ENCODE data around the gene FOXN3.
"Not testable (repeated sequence)": the region's sequence is repeated elsewhere in the genome, so short reads cannot be mapped to it uniquely, and the experiment has no call there.

Gene FOXN3

DNA sequence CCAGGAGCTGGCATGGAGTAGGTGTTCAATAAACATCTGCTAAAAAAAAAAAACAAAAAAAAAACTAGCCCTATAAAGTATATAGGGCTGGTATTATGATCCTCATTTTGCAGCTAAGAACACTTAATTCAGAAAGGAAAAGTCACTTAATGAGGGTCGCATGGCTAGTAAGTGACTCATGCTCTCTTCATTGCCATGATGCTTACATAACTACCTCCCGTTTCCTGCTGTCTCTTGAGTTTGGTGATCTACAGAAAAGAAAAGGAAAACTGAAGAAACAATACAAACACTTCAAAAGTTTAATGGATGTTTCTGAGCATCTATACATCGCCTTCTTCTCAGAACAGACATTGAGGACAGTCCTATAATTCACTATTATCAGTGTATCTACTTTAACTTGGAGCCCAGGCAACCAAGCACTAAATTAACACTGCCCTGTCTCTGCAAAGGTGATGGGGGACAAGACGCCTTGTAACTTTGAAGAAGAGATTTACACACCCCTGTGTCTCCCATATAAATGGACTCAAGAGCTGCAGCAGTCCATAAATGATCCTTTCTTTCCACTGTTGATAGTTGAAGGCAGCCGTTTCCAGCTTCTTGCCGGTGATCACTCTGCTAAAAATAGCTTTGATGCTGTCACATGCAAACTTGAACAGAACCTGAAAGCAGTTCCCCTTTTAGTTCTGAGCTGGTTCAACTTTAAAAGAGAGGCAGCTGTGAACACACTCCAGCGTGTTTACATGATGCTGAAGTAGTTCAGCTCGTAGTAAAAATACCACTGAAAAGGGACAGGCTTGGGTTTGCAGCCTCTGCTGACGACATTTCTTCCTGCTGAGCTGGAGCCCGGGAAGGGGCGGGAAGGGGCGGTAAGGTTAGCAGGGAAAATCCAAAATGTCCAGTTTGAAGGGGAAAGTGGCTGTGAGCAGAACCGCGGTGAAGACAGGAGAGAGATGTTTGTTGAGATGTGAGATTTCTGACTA lies 113.3 kb downstream of the FOXN3 start:
- no peak for DNase-seq (ENCODE audit: low read depth, low spot score)
- TF ChIP-seq FOXP2 (optimal IDR thresholded peaks at IDR 0.05; ENCODE audit: control extremely low read depth, extremely low read length, insufficient read depth) (no peak), POLR2AphosphoS5 (IDR thresholded peaks at IDR 0.05; ENCODE audit: borderline replicate concordance, low read depth, low read length) (no peak), EZH2 (IDR thresholded peaks at IDR 0.05) (no peak)
- H3K27ac ChIP-seq, result no peak overlapping the region
- H3K9ac ChIP-seq (ENCODE audit: insufficient read length), result no peak overlapping the region
- no peak overlapping the region for H3K4me3 ChIP-seq
- H3K9me3 ChIP-seq (ENCODE audit: low read depth, low read length), result no peaks in the 10 kb centered on the region
- no peaks in the 10 kb centered on the region for H3K36me3 ChIP-seq (ENCODE audit: insufficient read depth, low read length)

DNA sequence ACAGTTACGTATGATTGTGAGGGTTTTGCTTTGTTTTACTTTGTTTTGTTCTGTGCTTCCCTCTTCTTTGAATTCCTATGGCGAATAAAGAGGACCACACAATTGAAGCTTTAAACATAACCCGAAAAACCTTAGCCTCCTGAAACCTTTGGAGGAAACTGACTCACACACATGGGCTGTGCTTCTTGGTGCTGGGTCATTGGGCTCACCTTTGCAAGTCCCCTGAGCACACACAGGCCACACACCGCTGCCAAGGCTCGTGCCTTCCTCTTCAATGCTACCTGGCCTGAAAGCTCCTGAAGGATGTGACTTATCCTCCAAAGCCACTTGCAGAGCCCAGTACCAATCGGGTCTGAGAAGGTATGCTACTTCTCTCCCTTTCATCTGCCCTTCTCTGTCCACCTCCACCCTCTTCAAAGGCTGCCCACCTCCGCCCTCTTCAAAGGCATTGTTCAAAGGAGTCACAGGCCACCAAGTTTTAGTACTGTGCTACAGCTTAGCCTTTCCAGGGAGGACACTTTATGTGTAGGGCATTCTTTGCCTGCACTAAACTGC lies 114.6 kb downstream of the FOXN3 start:
- TF ChIP-seq FOXP2 (optimal IDR thresholded peaks at IDR 0.05; ENCODE audit: control extremely low read depth, extremely low read length, insufficient read depth) (no peak), POLR2AphosphoS5 (IDR thresholded peaks at IDR 0.05; ENCODE audit: borderline replicate concordance, low read depth, low read length) (no peak), EZH2 (IDR thresholded peaks at IDR 0.05) (no peak)
- Histone ChIP-seq H3K27ac (no peak overlapping the region), H3K36me3 (ENCODE audit: insufficient read depth, low read length) (no peaks in the 10 kb centered on the region), H3K9ac (ENCODE audit: insufficient read length) (no peak overlapping the region), H3K4me3 (no peak overlapping the region), H3K9me3 (ENCODE audit: low read depth, low read length) (no peaks in the 10 kb centered on the region)
- no peak for DNase-seq (ENCODE audit: low read depth, low spot score)

DNA sequence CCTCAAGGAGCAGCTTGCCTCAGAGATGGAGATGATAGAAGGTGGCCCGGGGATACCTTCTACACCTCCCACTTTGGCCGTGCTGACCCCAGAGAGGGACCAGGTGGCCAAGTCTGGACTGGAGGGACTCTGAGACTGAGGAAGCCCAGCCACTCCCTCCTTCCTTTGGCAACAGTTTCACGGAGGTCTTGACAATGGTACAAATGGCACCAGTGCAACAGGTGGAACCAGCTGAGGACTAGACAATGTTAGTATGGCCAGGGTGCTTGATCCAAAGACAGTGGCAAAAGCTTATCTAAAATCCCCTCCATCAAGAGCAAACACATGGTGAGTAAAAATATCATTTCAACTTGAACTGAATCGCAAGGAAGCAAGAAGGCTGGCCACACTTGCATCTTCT lies 117.4 kb downstream of the FOXN3 start:
- TF ChIP-seq FOXP2 (optimal IDR thresholded peaks at IDR 0.05; ENCODE audit: control extremely low read depth, extremely low read length, insufficient read depth), result no peak
- TF ChIP-seq POLR2AphosphoS5 (IDR thresholded peaks at IDR 0.05; ENCODE audit: borderline replicate concordance, low read depth, low read length), result no peak
- TF ChIP-seq EZH2 (IDR thresholded peaks at IDR 0.05), result no peak
- Histone ChIP-seq H3K4me3 (no peak overlapping the region), H3K9ac (ENCODE audit: insufficient read length) (no peak overlapping the region), H3K36me3 (ENCODE audit: insufficient read depth, low read length) (no peaks in the 10 kb centered on the region), H3K9me3 (ENCODE audit: low read depth, low read length) (no peaks in the 10 kb centered on the region), H3K27ac (no peak overlapping the region)
- no peak for DNase-seq (ENCODE audit: low read depth, low spot score)

DNA sequence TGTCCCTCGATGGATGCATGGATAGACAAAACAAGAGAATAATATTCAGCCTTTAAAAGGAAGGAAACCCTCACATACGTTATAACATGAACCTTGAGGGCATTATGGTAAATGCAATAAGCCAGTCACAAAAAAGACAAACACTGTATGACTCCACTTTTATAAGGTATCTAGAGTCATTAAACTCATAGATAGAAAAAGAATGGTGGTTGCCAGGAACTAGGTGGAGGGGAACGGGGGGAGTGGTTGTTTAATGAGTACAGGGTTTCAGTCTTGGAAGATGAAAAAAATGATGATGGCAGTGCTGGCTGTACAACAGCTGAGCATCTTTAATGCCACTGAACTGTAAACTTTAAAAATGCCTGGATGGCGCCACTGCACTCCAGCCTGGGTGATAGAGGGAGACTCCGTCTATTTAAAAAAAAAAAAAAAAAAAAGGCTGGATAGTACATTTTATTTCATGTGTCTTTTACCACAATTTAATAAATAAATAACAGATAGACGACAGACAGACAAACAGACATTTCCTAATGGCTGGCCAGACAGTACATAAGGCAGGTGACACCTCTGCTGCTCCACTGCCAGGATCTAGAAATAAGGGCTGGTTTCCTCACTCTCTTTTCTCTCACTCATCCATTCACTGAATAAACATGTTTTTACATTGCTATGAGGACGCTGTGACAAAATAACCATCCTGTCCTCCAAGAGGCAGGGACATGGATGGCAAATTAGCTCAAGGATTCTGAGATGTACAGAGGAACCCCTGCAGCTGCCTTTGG lies 118.8 kb downstream of the FOXN3 start:
- Histone ChIP-seq H3K4me3 (no peak overlapping the region), H3K9me3 (ENCODE audit: low read depth, low read length) (no peaks in the 10 kb centered on the region), H3K36me3 (ENCODE audit: insufficient read depth, low read length) (no peaks in the 10 kb centered on the region), H3K27ac (no peak overlapping the region), H3K9ac (ENCODE audit: insufficient read length) (no peak overlapping the region)
- TF ChIP-seq FOXP2 (optimal IDR thresholded peaks at IDR 0.05; ENCODE audit: control extremely low read depth, extremely low read length, insufficient read depth) (no peak), EZH2 (IDR thresholded peaks at IDR 0.05) (no peak), POLR2AphosphoS5 (IDR thresholded peaks at IDR 0.05; ENCODE audit: borderline replicate concordance, low read depth, low read length) (no peak)
- no peak for DNase-seq (ENCODE audit: low read depth, low spot score)

DNA sequence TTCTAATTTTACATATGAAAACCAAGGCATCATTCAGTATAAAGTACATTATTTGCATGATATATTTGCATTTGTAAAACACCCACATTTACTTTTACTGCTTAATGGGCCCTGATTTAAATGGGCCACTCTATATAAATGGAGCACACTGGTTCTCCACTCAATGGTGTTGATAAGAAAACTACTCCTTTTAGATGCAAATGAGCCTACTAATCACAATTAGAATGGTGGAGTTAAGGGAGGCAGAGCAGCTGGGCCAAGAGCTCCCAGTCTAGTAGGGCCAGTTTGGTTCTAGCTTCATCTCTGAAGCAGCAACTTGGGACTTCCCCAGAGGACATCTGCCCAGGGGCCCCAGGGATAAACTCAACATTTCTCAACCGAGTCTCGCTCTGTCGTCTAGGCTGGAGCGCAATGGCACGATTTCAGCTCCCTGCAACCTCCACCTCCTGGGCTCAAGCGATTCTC lies 120.7 kb downstream of the FOXN3 start:
- Histone ChIP-seq H3K9me3 (ENCODE audit: low read depth, low read length) (no peaks in the 10 kb centered on the region), H3K36me3 (ENCODE audit: insufficient read depth, low read length) (no peaks in the 10 kb centered on the region), H3K9ac (ENCODE audit: insufficient read length) (no peak overlapping the region), H3K27ac (no peak overlapping the region), H3K4me3 (no peak overlapping the region)
- TF ChIP-seq EZH2 (IDR thresholded peaks at IDR 0.05), result no peak
- TF ChIP-seq POLR2AphosphoS5 (IDR thresholded peaks at IDR 0.05; ENCODE audit: borderline replicate concordance, low read depth, low read length), result no peak
- no peak for TF ChIP-seq FOXP2 (optimal IDR thresholded peaks at IDR 0.05; ENCODE audit: control extremely low read depth, extremely low read length, insufficient read depth)
- DNase-seq (ENCODE audit: low read depth, low spot score), result no peak

DNA sequence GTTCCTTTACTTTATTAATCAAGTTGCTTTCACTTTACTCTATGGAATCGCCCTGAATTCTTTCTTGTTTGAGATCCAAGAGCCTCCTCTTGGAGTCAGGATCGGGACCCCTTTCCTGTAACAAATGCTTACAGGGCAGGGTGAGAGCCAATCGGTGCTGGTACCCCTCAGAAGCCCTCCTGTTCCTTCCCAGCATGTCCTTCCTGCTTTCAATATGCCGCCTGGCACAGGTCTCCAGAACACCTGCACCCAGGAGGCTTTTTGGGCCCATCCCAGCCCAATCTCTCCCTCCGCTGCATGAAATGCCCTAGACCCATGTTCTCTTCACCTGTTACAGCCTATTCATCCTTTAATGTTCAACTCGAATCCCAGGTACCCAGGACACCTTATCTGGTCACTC lies 122.2 kb downstream of the FOXN3 start:
- H3K27ac ChIP-seq, result no peak overlapping the region
- H3K9ac ChIP-seq (ENCODE audit: insufficient read length), result no peak overlapping the region

DNA sequence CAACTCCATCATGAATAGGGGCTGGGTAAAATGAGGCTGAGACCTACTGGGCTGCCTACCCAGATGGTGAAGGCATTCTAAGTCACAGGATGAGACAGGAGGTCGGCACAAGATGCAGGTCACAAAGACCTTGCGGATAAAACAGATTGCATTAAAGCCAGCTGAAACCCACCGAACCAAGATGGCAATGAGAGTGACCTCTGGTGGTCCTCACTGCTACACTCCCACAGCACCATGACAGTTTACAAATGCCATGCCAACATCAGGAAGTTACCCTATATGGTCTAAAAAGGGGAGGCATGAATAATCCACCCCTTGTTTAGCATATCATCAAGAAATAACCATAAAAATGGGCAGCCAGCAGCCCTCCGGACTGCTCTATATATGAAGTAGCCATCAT lies 122.6 kb downstream of the FOXN3 start:
- H3K9me3 ChIP-seq (ENCODE audit: low read depth, low read length); H3K4me3 ChIP-seq; DNase-seq (ENCODE audit: low read depth, low spot score); H3K36me3 ChIP-seq (ENCODE audit: insufficient read depth, low read length); H3K27ac ChIP-seq; H3K9ac ChIP-seq (ENCODE audit: insufficient read length): not testable (repeated sequence)

More for the DNA sequence above, 122.2 kb downstream of the FOXN3 start:
- DNase-seq (ENCODE audit: low read depth, low spot score), result no peak
- Histone ChIP-seq H3K36me3 (ENCODE audit: insufficient read depth, low read length) (no peaks in the 10 kb centered on the region), H3K9me3 (ENCODE audit: low read depth, low read length) (no peaks in the 10 kb centered on the region), H3K4me3 (no peak overlapping the region)
- TF ChIP-seq FOXP2 (optimal IDR thresholded peaks at IDR 0.05; ENCODE audit: control extremely low read depth, extremely low read length, insufficient read depth), result no peak
- TF ChIP-seq EZH2 (IDR thresholded peaks at IDR 0.05), result no peak
- TF ChIP-seq POLR2AphosphoS5 (IDR thresholded peaks at IDR 0.05; ENCODE audit: borderline replicate concordance, low read depth, low read length), result no peak

DNA sequence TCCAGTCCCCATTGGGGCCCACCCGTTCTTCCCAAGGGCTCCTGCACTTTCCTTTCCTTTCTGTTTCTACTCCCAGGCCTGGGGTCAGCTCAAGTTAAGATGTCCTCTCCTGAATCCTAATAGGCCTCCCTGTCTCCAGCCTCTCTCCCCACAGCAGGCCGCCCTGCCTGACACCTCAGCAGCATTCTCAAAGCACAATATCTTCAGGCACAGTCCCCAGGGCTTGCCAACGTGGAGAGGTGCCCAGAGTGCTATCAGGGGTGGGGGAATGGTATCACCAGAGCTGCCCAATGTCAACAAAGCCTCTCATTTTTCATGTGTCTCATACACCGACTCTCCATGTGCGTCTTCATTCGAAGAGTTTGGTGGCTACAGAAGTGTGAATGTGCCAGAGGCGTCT lies 123.0 kb downstream of the FOXN3 start:
- DNase-seq (ENCODE audit: low read depth, low spot score), result no peak
- Histone ChIP-seq H3K27ac (no peak overlapping the region), H3K36me3 (ENCODE audit: insufficient read depth, low read length) (no peaks in the 10 kb centered on the region), H3K4me3 (no peak overlapping the region), H3K9me3 (ENCODE audit: low read depth, low read length) (no peaks in the 10 kb centered on the region), H3K9ac (ENCODE audit: insufficient read length) (no peak overlapping the region)
- TF ChIP-seq EZH2 (IDR thresholded peaks at IDR 0.05), result no peak
- TF ChIP-seq FOXP2 (optimal IDR thresholded peaks at IDR 0.05; ENCODE audit: control extremely low read depth, extremely low read length, insufficient read depth), result no peak
- no peak for TF ChIP-seq POLR2AphosphoS5 (IDR thresholded peaks at IDR 0.05; ENCODE audit: borderline replicate concordance, low read depth, low read length)

Data from SK-N-MC (cell line).